NCI-H1436 (cell line): ENCODE data around the gene CBX3.
"Not testable (repeated sequence)": the region's sequence is repeated elsewhere in the genome, so short reads cannot be mapped to it uniquely, and the experiment has no call there.

Experiments
- DNase-seq: peaks from one replicate; lab custom pipeline; 2025; lab: John Stamatoyannopoulos, UW

The CBX3 gene

DNA sequence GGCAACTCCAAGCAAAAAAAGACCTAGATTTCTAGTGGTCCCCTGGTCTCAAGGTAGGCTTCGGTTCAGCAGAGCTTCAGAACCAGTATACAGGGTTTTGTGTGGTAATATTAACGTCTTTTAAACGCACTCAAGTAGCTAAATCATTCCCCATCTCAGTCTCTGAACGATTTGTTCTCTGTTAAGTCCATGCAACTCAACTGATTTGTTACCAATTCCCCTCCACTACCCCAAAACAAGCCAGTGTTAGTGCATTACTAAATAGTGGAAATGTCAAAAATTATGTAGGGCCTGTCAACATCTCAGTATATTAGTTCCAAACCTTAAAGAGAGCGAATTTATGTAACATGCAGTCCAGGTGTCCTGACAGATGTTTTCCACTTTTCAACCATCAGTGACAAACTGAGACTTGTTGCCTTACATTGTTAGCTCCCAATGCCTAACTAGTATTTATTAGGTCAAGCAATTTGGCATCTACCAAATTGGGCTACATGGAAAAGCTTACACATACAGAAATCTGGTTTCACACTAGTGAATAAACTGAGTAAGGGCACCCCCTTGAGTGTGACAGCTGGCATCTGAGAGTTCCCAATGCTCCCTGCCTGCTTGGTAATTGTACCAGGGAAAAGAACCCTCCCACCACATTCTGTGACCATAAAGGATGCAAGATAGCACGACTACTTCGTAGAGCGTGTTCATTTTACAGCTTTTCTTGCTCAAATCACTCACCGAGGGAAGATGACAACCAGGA lies 13.2 kb upstream of the CBX3 start:
- no peak for DNase-seq

DNA sequence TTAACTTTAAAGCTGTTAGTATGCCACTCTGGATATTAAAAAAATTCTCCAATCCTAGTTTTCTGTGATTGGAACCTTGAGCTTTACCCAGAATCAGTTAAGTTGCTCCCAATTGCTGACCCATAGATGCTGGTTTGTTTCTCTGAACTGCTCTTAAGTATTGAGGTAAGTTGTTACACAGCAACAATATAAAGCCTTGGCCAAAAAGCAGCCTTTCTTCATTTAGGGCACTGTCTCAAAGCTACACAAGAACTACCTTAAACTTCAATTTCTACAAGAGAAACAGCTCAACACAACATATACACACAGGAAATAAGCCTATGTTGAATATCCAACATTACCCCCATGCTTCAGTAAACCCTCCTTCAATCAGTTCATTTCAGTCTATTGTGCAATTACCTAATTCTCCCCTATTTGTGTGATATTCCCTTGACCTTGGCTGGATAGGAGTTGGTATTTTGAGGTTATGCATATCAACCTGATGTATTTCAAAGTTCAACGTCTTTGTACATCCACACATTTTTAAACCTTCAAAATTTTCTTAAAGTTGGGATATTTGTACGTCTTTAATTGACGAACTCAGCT lies 12.5 kb upstream of the CBX3 start:
- no peak for DNase-seq

DNA sequence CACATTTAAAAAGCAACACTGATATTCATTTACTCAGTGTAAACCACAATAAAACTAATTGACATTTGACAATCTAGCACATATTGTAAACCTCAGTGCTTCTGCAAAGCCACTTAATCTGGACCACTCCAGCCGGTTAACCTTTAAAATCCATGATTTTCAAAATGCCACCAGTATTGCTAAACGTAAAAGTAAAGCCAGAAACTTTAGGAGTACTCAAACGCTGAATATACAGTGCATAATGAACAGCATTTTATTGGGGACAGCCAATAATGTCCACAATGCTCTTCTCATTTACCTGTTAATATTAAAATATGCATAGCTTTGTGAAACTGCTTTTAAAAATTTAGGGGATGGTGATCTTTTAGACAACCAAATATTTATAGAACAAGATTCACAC lies 11.8 kb upstream of the CBX3 start:
- DNase-seq, result no peak

GRCh38 chr7:26190417-26190869 lies 11.1 kb upstream of the CBX3 start:
- no peak for DNase-seq

- no peak for DNase-seq
Measured at GRCh38 chr7:26191233-26191973, 10.1 kb upstream of the CBX3 start.

- no peak for DNase-seq
Measured at GRCh38 chr7:26191974-26192479, 9.5 kb upstream of the CBX3 start.

GRCh38 chr7:26192485-26193087 lies 9.0 kb upstream of the CBX3 start:
- no peak for DNase-seq

- DNase-seq, result no peak
Measured at GRCh38 chr7:26193432-26194207, 7.9 kb upstream of the CBX3 start.

DNA sequence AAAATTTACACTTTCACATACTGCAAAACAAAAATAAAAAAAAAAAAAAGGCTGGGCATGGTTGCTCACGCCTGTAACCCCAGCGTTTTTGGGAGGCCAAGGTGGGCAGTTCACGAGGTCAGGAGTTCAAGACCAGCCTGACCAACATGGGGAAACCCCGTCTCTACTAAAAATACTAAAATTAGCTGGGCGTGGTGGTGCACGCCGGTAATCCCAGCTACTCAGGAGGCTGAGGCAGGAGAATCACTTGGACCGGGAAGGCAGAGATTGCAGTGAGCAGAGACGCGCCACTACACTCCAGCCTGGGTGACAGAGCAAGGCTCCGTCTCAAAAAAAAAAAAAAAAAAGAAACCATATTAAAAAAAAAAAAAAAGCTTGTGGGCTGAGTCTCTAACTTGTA lies 6.8 kb upstream of the CBX3 start:
- not testable (repeated sequence) for DNase-seq

DNA sequence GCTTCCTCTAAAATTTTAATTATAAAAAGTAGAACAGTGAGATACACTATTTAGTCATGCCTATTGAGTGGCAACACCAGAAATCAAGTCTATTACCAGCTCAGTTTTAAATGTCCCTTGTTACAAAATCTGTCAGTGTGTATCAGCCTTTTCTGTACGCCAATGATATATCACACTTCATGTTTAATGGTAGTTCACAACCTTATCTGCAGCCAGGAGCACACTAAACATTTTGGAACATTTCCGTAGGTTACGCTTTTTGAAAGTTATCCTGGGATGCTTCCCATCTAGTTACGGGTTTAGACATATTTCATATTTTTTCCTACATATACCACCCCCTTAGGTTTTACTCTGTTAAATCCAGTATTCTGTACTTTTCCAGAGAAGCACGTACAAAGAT lies 6.4 kb upstream of the CBX3 start:
- no peak for DNase-seq

- DNase-seq, result no peak
Measured at GRCh38 chr7:26195867-26196657, 5.5 kb upstream of the CBX3 start.

DNA sequence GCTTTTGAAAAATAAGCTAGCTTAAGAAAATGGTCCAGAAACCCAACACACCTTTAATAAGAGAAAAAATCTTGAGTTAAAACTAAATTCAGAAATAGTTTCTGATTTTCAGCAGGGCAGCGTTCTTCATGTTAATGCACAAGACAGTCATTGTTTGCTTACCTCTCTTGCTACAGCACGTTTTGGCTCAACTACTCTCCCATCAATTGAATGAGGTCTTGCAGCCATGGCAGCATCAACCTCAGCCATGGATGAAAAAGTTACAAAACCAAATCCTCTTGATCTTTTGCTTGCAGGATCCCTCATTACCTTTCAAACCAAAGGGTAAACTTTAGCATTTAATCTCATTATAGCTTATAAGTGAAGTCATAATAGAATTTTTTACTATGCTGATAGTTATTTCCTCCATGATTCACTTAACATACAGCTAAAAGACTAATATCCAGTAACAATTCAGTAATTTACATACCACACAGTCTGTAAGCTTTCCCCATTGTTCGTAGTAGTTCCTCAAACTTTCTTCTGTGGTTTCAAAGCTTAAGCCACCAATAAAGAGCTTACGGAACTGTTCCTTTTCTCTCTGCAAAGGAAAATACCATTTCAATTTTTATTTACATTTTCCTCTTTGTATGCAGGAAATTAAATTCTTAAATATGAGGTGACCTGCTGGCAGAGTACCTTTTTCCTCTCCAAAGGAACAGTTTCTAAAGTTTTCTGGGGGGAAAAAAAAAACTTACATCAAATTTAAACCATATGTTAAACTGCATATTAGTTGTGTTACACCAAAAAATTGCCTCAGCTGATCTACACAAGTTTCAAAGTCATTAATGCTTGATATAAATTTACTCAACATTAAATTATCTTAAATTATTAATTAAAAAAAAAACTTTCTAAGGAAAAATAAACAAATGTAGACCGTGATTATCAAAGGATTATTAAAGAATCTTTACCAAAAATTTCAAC lies 4.1 kb upstream of the CBX3 start:
- DNase-seq, result no peak

DNA sequence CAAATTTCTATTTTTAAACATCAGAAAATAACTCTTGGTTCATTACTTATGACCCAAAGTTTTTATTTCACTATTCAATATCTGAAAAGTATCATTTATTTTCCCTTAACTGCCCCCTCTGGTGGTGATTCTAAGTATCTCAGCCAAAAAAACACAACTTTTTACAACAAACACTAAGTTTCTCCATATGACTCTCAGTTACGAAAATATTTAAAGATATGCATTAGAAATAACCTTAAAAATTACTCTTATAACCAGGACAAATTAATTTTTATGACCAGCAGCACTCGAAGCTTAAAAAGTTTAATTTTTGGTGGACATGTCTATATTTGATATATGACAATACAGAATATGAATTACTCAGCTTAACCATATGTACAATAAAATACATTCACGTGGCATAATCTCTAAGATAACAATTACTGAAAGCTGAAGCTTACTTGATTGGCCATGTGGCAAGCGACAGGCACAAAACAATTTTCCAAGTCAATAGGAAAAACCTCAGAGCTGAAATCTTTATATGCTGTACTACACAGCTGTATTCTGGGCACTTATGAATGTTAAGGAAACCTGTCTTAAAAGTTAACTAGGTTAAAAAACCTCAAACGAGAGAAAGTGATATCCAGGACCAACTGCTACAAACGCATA lies 3.3 kb upstream of the CBX3 start:
- DNase-seq, result no peak

GRCh38 chr7:26198781-26199169 lies 2.8 kb upstream of the CBX3 start:
- DNase-seq, result no peak

GRCh38 chr7:26199301-26200037 lies 2.1 kb upstream of the CBX3 start:
- DNase-seq, result peak; percentile 51

DNA sequence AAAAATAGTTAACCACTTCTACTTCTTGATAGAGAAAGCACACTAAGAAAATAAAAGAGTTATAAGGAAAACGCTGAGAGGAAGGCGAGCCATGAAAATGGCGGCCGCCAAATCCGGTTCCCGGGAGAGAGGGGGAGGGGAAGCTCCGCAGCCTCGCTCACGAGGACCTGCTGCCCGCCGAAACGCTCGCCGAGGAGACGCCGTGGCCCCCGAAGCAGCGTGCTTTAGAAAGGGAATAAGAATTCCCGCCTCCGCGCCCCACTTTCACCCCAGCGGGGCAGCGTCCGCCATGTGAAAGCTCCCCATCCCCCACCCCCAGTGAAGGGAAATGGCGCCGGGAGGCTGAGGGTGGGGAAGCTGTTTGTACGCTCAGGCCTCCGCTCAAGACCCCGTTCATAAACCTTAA lies 1.5 kb upstream of the CBX3 start:
- DNase-seq, result peak; percentile 56

DNA sequence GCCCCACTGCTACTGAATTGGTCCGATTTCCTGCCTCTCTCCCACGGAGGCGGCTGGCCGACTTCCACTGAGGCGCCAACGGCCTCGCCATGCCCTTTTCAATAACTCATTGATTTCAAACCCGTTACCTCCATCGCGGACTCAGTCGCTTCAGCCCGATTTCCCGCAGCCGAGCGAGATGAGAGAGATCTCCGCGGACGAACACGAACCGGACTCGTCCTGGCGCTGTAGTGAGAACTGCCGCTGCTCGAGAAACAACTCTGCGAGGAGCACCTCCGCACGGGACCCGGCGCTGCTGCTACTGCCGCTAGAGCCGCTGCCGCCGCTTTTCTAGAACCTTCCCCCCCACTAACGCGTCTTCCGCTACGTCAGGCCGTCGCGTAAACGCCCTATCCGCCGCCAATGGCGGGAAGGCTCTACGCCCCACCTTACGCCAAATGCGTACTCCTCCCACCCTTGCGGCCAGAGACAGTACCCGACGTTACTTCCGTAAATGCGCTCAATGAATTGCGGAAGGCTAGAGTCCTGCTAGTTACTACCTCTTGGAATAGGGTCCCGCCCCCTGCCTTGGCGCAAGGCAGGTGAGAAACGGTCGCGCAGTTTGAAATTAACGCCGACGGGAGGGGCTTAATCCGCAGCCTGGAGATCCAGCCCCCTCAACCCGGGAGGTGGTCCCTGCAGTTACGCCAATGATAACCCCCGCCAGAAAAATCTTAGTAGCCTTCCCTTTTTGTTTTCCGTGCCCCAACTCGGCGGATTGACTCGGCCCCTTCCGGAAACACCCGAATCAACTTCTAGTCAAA lies 900 bp upstream of the CBX3 start, which contains the start of gene HNRNPA2B1:
TSS of gene HNRNPA2B1 (minus strand) at position 303 of the 803 bp plus-strand sequence. CDS start at position 134, 169 bp downstream.
- DNase-seq, result peak; percentile 98
